Measurements from ENCODE around the gene MAPK11. TPM values are rescaled to one million over a fixed set of nuclear protein-coding genes. Genes with fewer than 3 reads are reported as not detected.

Gene MAPK11
- total RNA-seq, 1 donor from 2014 or later: 24.2 TPM

DNA sequence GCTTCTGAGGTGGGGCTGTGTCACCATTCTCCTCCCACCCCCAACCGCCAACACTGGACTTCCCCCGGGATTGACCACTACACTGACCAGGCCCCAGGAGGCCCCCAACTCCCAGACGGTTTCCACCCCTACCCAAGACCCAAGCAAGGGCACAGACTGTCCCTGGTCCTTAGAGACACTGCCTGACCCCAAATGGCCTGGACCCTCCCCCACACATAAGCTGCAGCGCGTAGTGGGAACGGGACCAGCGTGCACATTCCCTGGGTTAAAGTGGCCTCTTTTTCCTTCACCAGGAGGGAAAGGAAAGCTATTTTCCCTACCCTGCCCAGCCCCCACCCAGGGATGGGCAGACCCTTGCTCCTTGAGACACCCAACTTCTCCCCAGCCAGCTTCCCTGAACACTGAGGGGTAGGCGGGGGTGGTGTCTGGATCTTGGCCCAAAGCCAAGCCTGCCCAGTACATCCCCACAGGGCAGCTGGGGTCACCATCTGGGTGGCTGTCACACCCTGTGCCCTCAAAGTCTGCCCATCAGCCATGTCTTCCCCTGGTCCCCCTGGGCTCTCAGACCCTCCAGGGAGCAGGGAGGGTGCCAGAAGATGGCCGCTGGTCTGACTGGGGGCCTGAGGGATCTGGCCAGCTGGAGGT lies 7.1 kb downstream of the MAPK11 start:
- no peak for DNase-seq (ENCODE audit: low spot score)

DNA sequence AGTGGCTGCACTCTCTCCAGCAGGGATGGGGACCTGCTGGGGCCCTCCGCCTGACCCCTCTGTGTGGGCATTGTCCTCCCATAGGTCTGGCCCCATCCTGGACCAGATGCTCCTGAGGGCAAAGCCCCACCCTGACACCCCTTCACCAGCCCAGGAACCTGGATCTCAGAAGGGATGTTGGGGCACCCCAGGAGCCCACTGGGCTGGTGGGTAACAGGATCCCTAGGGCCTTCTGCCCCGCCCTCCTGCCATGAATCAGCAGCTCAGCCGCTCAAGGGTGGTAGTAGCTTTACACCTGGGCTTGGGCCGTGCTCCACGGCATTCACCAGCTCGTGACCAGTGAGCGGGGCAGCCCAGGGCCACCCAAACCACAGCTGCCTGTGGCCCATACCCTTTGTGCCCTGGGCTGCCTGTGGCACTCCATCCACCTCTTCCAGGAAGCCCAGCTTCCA lies 7.7 kb downstream of the MAPK11 start:
- DNase-seq (ENCODE audit: low spot score): no peak

DNA sequence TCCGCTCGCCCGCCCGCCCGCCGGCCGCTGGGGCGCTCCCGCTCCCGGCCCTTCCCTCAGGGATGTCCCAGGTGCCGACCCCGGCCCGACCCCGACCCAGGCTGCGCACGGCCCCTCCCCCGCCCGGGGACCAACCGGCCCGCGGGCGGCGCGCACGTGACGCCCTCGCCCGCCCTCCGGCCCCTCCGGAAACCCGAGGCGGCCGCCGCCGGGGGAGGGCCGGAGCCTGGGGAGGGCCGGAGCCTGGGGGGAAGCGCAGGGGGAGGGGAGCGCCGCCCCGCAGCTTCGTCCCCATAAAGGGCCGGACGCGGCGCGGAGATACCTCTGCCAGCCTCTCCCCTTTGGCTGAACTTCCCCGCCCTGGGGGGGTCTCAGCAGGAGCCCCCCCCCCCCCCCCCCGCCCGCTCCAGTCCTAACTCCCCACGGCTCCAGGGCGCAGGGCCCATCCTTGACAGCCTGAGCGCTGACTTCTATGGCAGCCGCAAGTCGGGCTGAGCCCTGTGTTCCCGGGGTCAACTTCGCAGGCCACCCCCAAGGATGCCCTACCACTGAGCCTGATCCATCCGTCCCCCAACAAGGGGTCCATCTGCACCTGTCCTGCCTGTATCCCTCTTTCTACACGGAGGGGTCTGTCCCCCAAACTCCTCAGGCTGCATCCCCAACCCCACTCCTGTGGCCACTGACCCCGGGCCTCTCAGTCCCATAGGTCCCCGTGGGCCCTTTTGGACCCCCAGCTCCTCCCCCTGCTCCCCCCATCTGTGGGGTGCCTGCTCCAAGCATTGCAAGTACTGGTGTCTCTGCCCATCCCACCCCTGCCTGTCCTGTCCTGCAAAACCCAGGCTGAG lies 8.3 kb downstream of the MAPK11 start, which contains the start of gene MAPK12:
TSS of gene MAPK12 (minus strand) at position 69 of the 845 bp plus-strand sequence. CDS start 174 bp downstream, outside the sequence.
- DNase-seq (ENCODE audit: low spot score): no peak

DNA sequence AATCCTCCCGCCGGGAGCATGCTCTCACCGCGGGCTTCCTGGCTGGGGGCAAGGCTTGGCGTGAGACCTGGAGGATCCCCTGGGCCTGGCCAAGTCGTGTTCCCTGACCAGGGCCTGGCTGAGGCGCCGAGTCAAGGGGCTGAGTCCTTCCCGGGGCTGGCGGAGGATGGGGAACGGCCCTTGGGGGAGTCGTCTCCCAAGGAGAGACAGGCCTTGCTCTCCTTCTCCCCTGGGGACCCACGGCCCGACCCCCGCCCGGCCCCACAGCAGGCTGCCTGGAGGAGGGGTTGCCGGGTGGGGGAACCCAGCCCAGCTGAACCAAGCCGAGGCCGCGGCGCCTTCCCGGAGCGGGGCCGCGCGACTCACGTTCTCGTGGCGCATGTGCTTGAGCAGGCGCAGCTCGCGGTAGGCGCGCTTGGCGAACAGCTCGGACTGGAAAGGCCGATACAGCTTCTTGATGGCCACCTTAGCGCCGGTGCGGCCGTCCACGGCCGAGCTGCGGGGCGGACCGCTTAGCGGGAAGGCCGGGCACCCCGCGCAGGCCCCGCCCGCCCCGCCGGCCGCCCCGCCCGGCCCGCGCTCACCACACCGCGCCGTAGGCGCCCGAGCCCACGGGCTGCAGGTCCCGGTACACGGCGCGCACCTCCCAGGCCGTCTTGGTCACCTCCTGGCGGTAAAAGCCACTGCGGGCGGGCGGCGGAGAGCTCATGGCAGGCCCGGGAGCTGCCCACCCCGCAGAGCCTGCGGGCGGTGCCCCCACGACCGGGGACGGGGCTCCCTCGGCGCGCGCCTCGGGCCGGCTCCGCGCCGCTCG lies 9.2 kb downstream of the MAPK11 start:
- no peak for DNase-seq (ENCODE audit: low spot score)

DNA sequence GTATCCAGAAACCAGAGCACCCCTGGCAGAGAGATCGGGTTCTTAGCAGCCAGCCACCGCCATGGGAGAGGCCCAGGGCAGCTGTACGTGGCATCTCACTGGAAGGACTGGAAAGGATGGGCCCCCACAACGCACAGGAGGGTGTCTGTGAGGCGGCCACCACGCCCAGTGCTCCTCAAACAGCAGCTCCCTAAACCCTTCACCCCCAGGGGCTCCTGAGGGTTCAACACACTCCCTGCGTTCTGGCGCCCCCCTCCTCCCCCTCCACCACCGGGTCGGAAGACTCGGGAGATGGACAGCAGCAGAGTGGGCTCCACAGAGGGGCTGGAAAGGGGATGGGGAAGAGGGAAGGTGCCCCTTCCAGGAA lies 9.8 kb downstream of the MAPK11 start:
- DNase-seq (ENCODE audit: low spot score): no peak

DNA sequence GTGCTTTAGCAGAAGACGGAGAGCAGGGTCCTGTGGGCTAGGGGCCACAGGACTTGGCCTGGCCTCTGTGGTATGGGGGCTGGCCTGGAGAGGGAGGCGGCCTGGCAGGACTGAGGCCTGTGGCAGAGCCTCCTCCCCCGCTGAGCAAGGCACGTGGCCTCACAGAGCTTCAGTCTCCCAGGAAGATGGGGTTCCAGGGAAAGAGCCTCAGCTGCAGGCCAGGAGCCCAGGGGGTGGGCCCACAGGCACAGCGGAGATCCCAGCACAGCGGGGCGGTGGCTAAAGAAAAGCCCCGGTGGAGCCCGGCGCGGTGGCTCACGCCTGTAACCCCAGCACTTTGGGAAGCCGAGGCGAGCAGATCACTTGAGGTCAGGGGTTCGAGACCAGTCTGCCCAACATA lies 10.9 kb downstream of the MAPK11 start:
- no peak for DNase-seq (ENCODE audit: low spot score)

DNA sequence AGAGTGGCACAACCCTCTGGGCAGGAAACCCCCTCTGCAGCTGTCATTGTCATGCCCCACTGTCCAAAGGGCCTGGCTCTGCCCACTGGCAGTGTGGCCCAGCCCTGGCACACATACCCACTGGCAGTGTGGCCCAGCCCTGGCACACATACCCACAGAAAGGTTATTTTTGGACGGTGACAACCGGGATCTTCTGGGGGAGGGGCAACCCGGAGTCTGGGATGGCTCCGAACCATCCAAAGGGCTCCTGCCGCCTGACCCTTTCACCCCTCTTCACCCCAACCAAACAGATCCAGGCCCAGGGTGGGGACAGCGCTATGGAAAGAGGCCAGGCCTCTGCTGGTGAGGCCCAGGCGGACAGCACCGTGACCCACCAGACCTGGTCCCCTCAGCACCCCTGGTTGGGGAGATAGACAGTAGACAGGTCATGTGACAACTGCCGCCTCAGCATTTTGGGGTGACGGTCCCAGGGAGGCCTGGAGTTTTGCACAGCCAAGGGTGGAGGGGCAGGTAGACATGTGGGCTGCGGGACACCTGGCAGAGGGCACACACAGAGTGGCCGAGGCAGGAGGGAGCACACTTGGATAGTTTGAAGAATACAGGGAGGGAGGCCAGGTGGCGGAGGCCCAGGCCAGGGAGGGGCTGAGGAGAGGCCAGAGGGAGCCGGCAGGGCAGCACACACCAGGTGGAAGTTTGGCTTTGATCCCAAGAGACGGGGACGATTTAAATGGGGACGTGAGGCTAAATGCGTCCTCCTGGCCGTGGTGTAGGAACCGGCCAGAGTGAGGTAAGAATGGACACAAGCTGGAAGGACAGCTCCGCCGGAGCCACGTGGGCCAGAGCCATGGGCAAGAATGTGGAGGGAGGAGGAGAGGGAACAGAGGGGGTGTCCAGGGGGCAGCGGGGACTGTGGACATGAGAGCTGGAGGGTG lies 11.6 kb downstream of the MAPK11 start:
- DNase-seq (ENCODE audit: low spot score): no peak

DNA sequence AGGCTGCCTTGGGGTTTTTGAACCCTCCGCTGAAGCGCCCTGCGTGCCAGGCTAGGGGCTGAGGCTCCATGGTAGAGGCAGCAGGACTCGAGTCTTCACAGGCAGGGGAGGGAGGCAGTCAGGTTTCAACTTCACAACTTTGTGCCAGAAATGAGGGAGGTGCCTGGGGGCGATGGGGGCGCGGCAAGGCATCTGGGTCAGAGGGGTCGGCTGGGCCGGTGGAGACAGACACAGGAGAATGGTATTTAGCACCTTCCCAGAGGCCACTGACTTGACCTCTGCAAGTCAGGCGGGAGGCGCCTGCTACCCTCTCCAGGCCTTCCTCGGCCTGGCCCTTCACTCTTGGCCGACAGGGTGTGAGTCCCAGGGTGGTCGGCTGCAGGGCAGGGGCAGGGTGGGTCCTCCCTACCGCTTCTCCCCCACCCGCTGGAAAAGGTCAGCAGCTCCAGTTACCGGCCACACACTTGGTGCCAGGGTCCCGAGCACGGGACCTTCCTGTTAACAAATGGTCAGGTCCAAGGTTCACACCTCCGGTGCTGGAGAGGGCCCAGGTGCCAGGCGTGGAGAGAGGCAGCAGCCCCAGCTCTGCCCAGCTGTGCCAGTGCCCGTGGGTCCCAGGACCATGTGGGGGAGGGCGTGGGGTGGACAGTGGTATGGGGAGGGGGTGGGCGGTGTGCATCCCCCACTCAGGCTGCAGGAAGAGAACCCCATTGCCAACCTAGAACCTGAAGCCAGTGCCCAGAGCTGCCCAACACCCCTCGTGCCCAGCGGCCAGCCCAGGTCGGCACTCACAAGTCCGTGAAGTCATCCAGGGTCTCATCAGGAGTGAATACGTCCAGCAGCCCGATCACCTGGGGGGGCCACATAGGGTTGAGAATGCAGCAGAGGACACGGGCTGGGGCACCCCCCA lies 12.5 kb downstream of the MAPK11 start:
- no peak for DNase-seq (ENCODE audit: low spot score)

DNA sequence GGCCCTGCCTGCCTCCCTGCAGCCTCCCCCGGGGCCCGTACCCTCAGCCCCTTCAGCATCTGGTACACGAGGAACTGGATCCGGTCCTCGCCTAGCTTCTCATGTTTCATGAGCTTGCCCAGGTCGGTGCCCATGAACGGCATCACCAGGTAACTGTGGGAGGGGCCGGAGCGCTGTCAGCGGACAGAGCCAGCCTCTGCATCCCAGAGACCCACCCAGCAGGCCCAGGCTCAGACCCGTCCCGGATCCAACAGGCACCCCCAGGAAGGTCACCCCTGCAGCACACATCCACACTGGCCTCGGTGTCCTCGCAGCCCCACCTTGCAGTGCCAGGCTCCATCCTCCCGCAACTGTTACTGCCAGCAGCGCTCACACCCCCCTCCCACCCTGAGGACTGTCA lies 13.1 kb downstream of the MAPK11 start:
- DNase-seq (ENCODE audit: low spot score): no peak

DNA sequence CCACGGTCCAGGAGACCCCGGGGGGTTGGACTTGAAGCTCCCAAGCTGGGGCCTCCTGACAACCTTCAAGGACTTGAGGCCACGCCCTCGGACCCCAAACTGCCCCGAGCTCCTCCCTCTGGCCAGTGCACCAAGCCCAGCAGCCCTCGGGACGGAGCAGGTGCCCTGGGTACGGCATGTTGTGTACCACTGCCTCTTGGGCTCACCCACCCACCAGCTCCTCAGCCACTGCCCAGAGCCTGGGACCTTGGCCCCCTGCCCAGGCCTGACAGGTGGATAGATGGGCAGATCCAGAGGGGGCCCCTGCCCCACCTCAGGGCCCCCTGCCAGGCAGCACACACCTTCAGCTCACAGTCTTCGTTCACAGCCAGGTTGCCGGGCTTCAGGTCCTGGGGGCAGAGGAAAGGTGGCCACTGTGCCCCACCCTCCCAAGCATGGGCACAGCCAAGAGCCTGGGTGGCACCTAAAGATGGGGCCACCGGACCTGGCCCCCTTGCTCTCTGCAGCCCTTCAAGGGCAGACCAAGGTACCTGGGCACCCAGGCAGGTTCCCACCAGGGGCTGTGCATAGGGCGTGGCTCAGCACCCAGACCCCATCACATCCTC lies 13.8 kb downstream of the MAPK11 start:
- no peak for DNase-seq (ENCODE audit: low spot score)

DNA sequence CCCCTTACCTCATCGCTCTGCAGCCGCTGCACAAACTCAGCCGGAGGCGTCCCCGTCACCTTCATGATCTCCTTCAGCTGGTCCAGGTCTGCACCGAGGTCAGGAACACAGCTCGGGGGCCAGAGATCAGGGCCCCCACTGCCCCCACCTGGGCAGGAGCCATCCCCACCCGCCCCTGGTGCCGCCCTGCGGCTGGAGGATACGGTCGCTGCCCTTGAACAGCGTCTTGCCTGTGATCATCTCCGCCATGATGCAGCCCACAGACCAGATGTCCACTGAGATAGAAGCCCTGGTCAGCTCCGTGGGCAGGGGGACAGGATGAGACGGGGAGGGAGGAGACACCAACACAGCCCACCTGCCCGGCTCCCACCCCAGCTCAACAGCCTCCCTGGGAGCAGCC lies 14.6 kb downstream of the MAPK11 start:
- no peak for DNase-seq (ENCODE audit: low spot score)

DNA sequence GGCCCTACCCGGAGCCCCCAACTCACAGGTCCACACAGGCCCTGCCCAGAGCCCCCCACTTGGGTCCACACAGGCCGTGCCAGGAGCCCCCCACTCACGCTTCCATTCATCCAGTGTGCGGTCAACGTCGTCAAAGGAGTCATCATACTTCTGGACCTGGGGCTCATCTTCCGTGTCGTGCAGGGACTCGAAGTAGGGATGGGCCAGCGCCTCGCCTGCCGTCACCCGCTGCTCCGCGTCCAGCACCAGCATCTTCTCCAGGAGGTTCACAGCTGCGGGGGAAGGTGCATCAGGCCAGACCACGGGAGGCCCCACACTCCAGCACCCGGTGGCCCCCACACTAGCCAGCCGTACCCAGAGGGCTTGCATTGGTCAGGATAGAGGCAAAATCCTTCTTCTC lies 15.1 kb downstream of the MAPK11 start:
- DNase-seq (ENCODE audit: low spot score): no peak

DNA sequence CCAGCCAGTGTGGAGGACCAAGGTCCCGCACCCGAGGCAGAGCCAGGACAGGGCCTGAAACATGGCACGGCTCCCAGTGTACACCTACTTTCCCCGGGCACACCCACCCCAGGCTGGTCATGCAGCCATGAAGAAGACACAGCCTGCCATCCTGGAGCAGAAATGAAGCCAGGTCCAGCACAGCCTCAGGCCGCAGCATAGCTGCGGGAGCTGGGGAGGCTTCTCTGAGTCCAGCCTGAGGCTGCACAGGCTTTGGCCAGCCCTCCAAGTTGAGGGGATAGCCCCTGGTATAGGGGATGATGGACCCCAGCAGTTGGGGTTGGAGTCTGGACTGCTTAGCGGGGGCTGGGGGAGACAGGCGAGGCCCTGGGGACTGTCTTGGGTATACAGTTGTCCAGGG lies 16.2 kb downstream of the MAPK11 start:
- no peak for DNase-seq (ENCODE audit: low spot score)

DNA sequence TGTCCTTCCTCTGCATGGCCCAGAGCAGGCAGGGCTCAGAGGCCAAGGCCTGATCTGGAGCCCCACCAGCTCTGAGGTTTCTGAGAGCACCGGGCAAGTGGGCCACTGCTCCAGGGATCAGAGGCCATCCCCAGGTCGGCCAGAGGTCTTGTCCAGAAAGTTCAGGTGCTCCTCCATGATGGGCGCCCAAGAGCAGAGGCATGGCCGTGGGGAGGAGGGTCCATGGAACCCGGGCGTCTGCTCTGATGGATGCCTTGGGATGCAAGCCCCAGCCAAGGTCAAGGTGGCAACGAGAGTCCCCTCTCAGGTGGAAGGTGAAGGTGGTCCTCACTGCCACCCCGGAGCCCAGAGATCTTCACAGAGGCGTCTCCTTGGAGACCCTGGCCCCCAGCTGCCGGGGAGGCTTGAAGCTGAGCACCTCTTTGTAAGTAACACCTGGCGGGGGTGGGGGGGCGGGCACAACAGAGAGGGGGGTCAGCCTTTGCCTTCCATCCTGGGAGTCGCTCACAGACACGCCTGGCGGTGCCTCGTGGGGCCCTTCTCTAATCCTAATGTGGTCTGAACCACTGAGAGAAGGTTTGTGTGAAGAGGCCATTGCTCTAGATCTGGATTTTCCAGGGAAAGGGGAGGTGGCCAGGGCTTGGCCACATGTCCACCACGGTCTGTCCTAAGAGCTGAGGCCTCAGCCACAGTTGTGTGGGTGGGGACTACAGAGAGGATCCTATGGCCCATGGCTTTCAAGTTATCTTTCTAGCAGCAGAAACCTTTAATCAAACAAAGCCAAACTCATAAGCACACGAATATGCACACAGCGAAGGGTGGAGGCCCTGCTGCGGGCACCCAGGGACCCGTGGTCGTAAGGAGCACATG lies 16.9 kb downstream of the MAPK11 start:
- DNase-seq (ENCODE audit: low spot score): no peak

DNA sequence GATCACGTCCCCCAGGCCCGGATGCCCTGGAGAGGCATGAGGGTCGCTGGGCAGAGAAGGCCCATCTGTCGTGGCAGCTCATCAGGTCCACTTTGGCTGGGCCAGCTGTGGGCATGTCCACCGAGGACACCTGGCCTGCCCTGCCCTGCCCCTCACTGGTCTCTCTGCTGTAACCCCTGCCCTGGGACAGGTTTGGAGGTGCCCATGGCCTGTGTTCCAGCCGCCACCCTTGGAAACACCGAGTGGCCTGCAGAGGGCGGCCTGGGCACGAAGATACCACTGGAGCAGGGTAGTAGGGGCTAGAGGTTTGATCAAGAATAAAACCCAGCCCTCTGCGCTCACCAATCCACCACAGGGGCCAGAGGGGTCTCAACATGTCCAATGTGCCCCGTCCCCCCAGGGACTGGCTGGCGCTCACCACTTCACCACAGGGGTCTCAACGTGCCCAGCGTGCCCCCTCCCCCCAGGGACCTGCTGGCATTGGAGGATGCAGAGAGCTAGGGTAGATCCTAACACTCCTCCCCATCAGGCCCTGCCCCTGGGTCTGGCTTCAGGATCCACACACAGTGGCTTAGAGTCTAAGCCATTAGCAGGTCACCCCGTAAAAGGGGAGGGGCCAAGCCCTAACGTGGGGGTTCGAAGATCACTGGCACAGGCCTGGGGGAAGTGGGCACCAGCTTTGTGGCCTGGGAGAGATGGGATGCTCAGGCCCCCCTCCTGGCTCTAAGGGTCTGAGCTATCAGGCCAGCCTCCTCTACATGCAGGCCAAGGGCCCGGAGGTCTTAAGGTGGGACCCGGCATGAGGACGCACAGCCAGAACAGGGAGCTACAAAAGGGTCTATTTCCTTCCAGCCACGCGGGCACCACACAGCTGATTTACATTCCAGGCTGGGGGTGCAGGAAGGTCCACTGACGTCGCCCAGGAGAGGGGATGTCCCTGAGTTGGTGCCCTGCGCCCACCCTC lies 17.8 kb downstream of the MAPK11 start:
- DNase-seq (ENCODE audit: low spot score): no peak

DNA sequence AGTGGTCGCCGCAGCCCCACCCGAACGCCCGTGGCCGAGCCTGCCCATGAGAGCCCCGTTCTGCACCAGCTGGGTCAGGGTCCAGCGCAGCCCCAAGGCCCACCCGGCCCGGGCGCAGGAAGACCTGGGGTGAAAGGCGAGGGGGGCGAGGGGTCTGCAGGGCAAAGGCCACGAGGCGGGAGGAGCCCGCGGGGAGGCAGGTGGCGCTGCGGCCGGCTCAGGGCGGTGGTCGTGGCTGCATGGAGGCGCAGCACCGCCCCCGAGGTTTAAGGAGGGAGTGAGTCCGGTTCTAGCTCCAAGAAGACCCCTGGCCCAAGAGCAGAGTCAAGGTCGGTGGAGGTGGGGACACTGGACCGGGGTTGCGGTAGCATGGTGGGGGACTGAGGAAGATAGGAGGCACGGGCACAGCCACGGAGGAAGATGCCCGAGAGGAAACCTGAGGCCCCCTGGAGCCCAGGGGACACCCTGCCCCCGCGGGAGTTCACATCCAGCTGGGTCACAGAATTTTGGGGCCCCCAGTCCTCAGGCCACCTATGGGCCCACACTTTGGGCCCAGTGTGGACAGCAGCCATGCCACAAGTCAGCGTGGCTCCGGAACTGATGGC lies 18.6 kb downstream of the MAPK11 start:
- no peak for DNase-seq (ENCODE audit: low spot score)

Measured in mesenteric fat pad (tissue), 1 donor.